Uterus (tissue), 4 donors: ENCODE measurements around the gene TRIO. TPM values are rescaled to one million over a fixed set of nuclear protein-coding genes. Genes with fewer than 3 reads are reported as not detected.

ENCODE experiments used
- DNase-seq, 2 donors: peaks; one replicate each; pipeline ENCODE4 v3.0.0-alpha.2; 2019 to 2020
- H3K27ac ChIP-seq, 2 donors: fragments of 200-600 bp; sonication (generic); 1 replicate in 1 of 2; 2 replicates in 1 of 2; pipeline ENCODE4 v1.5.1; 2016 to 2018
- H3K27me3 ChIP-seq, 2 donors: fragments of 200-600 bp; sonication (generic); one replicate each; pipeline ENCODE4 v1.5.1; 2018 to 2019; ENCODE audit warnings: control low read depth in 1 of 2
- H3K36me3 ChIP-seq, 2 donors: fragments of 200-600 bp; sonication (generic); one replicate each; pipeline ENCODE4 v1.5.1; 2019; ENCODE audit warnings: control low read depth in 1 of 2
- H3K4me1 ChIP-seq, 2 donors: fragments of 200-600 bp; sonication (generic); one replicate each; pipeline ENCODE4 v1.5.1; 2018 to 2019; ENCODE audit warnings: control low read depth in 1 of 2
- H3K4me3 ChIP-seq, 2 donors: fragments of 200-600 bp; sonication (generic); 1 replicate in 1 of 2; 2 replicates in 1 of 2; pipeline ENCODE4 v1.5.1; 2018 to 2019; ENCODE audit warnings: mild to moderate bottlenecking in 1 of 2
- H3K9me3 ChIP-seq, 2 donors: fragments of 200-600 bp; sonication (generic); one replicate each; pipeline ENCODE4 v1.5.1; 2019; ENCODE audit warnings: control low read depth in 1 of 2
- CTCF ChIP-seq, 4 experiments: fragments of 200-600 bp in 2 of 4; fragments of 450-650 bp in 2 of 4; sonication (generic) in 2 of 4; IDR thresholded peaks; one replicate each; pipeline ENCODE4 v1.5.1; 2016 to 2019; ENCODE audit warnings: antibody characterized with exemption in 4 of 4, mild to moderate bottlenecking in 2 of 4, moderate library complexity in 1 of 4
- POLR2A ChIP-seq, 2 donors: fragments of 450-650 bp; IDR thresholded peaks; one replicate each; pipeline ENCODE4 v1.6.1; 2016; ENCODE audit warnings: antibody characterized with exemption in 2 of 2, mild to moderate bottlenecking in 1 of 2, moderate library complexity in 1 of 2
- intact Hi-C: fragments of 100-400 bp; cut with DNase I; formaldehyde crosslinking; loops from one replicate; pipeline ENCODE4 v1.15.1; 2023; ENCODE audit warnings: low total_unique reads
- total RNA-seq, 4 donors: library from RNA; depleted of rRNA in 3 of 4; stranded (reverse); fragments of >200 nt in 3 of 4; gene quantifications; one replicate each; pipeline versions ENCODE4 v1.1.0 to v1.2.4, GENCODE V29; 2014 to 2023
- donor health status: DM: yes; HTN: yes; CAD: no.

TRIO gene
- total RNA-seq, 4 donors from 2014 or later: 93.5 to 234 (median 207) TPM

- Histone ChIP-seq H3K27me3 (no peaks in the 10 kb centered on the region), H3K9me3 (no peaks in the 10 kb centered on the region), H3K4me1 (no peaks in the 10 kb centered on the region), H3K36me3 (no peaks in the 10 kb centered on the region), H3K27ac (no peak overlapping the region), H3K4me3 (no peak overlapping the region)
- TF ChIP-seq POLR2A (IDR thresholded peaks at IDR 0.05) (no peak), CTCF (IDR thresholded peaks at IDR 0.05) (no peak)
- intact Hi-C loops: no loop called here
- DNase-seq: no peak
These were observed 277.1 kb downstream of the TRIO start for GRCh38 chr5:14420101-14420811.

GRCh38 chr5:14421851-14422250 lies 278.7 kb downstream of the TRIO start:
- no peak for TF ChIP-seq CTCF (IDR thresholded peaks at IDR 0.05)

GRCh38 chr5:14424011-14424685 lies 281.0 kb downstream of the TRIO start:
- H3K4me1 ChIP-seq: no peaks in the 10 kb centered on the region
- intact Hi-C loops: no loop called here
- no peak overlapping the region for H3K27ac ChIP-seq
- no peaks in the 10 kb centered on the region for H3K36me3 ChIP-seq
- DNase-seq: no peak
- TF ChIP-seq CTCF (IDR thresholded peaks at IDR 0.05) (no peak), POLR2A (IDR thresholded peaks at IDR 0.05) (no peak)
- no peaks in the 10 kb centered on the region for H3K27me3 ChIP-seq
- no peaks in the 10 kb centered on the region for H3K9me3 ChIP-seq
- no peak overlapping the region for H3K4me3 ChIP-seq

More at GRCh38 chr5:14421851-14422250, 278.7 kb downstream of the TRIO start:
- Histone ChIP-seq H3K27ac (no peak overlapping the region), H3K4me1 (no peaks in the 10 kb centered on the region), H3K27me3 (no peaks in the 10 kb centered on the region), H3K9me3 (no peaks in the 10 kb centered on the region), H3K4me3 (no peak overlapping the region), H3K36me3 (no peaks in the 10 kb centered on the region)
- intact Hi-C loops: no loop called here
- DNase-seq: no peak

GRCh38 chr5:14425559-14425958 lies 282.4 kb downstream of the TRIO start:
- DNase-seq: no peak
- Histone ChIP-seq H3K27me3 (no peaks in the 10 kb centered on the region), H3K36me3 (no peaks in the 10 kb centered on the region), H3K9me3 (no peaks in the 10 kb centered on the region), H3K4me1 (no peaks in the 10 kb centered on the region), H3K4me3 (no peak overlapping the region), H3K27ac (no peak overlapping the region)
- TF ChIP-seq CTCF (IDR thresholded peaks at IDR 0.05) (no peak), POLR2A (IDR thresholded peaks at IDR 0.05) (no peak)
- intact Hi-C loops: no loop called here

- H3K36me3 ChIP-seq: no peaks in the 10 kb centered on the region
- H3K27ac ChIP-seq: no peak overlapping the region
- H3K4me1 ChIP-seq: no peaks in the 10 kb centered on the region
- DNase-seq: no peak
- no peak overlapping the region for H3K4me3 ChIP-seq
- TF ChIP-seq POLR2A (IDR thresholded peaks at IDR 0.05) (no peak), CTCF (IDR thresholded peaks at IDR 0.05) (no peak)
- no peaks in the 10 kb centered on the region for H3K27me3 ChIP-seq
- H3K9me3 ChIP-seq: no peaks in the 10 kb centered on the region
- intact Hi-C loops: no loop called here
These were observed 283.4 kb downstream of the TRIO start for GRCh38 chr5:14426521-14426920.
